Stimulated activated CD8-positive, alpha-beta memory T cell treated with anti-CD3 and anti-CD28 coated beads, Interleukin-2, amount 100 ng/mL, for 1 hour (primary cell): Measurements from ENCODE around the gene GPR157.
"Not testable (repeated sequence)": the region's sequence is repeated elsewhere in the genome, so short reads cannot be mapped to it uniquely, and the experiment has no call there.

Experiments
- DNase-seq, 2 donors: peaks; one replicate each; pipeline ENCODE4 v3.0.0-alpha.2; 2020; ENCODE audit warnings: low read depth in 2 of 2

GPR157 gene

GRCh38 chr1:9146156-9146555 is 17.3 kb upstream of the GPR157 start:
- no peak for DNase-seq

- no peak for DNase-seq
Measured at GRCh38 chr1:9145714-9146113, 16.8 kb upstream of the GPR157 start.

- no peak for DNase-seq
Measured at GRCh38 chr1:9145021-9145668, 16.2 kb upstream of the GPR157 start.

- not testable (repeated sequence) for DNase-seq
Measured at GRCh38 chr1:9144494-9144893, 15.6 kb upstream of the GPR157 start.

- no peak for DNase-seq
Measured at GRCh38 chr1:9143250-9143649, 14.3 kb upstream of the GPR157 start.

GRCh38 chr1:9139930-9140329 is 11.0 kb upstream of the GPR157 start:
- DNase-seq = no peak

- no peak for DNase-seq
Measured at GRCh38 chr1:9136932-9137331, 8.0 kb upstream of the GPR157 start.

GRCh38 chr1:9135073-9135836 is 6.4 kb upstream of the GPR157 start:
- no peak for DNase-seq

GRCh38 chr1:9133870-9134585 is 5.1 kb upstream of the GPR157 start:
- no peak for DNase-seq

GRCh38 chr1:9129266-9130041 is 552 bp upstream of the GPR157 start:
- peak; percentile 72 to 80 for DNase-seq

- DNase-seq = no peak
Measured at GRCh38 chr1:9128166-9128519, 759 bp downstream of the GPR157 start.

GRCh38 chr1:9127395-9128165 is 1.3 kb downstream of the GPR157 start:
- no peak for DNase-seq

GRCh38 chr1:9126511-9126910 is 2.4 kb downstream of the GPR157 start:
- DNase-seq = no peak

- not testable (repeated sequence) for DNase-seq
Measured at GRCh38 chr1:9125847-9126246, 3.1 kb downstream of the GPR157 start.

GRCh38 chr1:9125325-9125724 is 3.6 kb downstream of the GPR157 start:
- DNase-seq = no peak

GRCh38 chr1:9124389-9124788 is 4.5 kb downstream of the GPR157 start:
- not testable (repeated sequence) for DNase-seq

- not testable (repeated sequence) for DNase-seq
Measured at GRCh38 chr1:9123665-9124064, 5.2 kb downstream of the GPR157 start.

GRCh38 chr1:9121496-9122409 is 7.1 kb downstream of the GPR157 start:
- no peak for DNase-seq

- DNase-seq = no peak
Measured at GRCh38 chr1:9120312-9120958, 8.5 kb downstream of the GPR157 start.

GRCh38 chr1:9119745-9120144 is 9.2 kb downstream of the GPR157 start:
- DNase-seq = no peak
